Stimulated activated naive B cell treated with anti-CD40 and anti-IgM and Interleukin-4, amounts not matched to agents 10 μg/mL and 1 μg/mL and 100 μg/mL, for 72 hours (primary cell): Measurements from ENCODE around the gene PROS1.
"Not testable (repeated sequence)": the region's sequence is repeated elsewhere in the genome, so short reads cannot be mapped to it uniquely, and the experiment has no call there.

Source experiments
- ATAC-seq, 2 donors: fragments of 150-1000 bp; cut with Tn5 transposase; replicated peaks; 2 replicates each; pipeline ENCODE4 v1.10.0; 2021; ENCODE audit warnings: moderate library complexity in 1 of 2
- DNase-seq: peaks from one replicate; pipeline ENCODE4 v3.0.0; 2021
- H3K27ac Mint-ChIP-seq: one replicate; pipeline ENCODE4 v1.8.0; 2022; ENCODE audit warnings: mild to moderate bottlenecking, mixed read lengths
- H3K27me3 Mint-ChIP-seq, 2 donors: one replicate each; pipeline ENCODE4 v1.8.0; 2022; ENCODE audit warnings: mixed read lengths in 2 of 2
- H3K36me3 Mint-ChIP-seq, 2 donors: one replicate each; pipeline ENCODE4 v1.8.0; 2022; ENCODE audit warnings: mixed read lengths in 2 of 2, mild to moderate bottlenecking in 1 of 2
- H3K4me1 Mint-ChIP-seq, 2 donors: one replicate each; pipeline ENCODE4 v1.8.0; 2022; ENCODE audit warnings: mixed read lengths in 2 of 2, mild to moderate bottlenecking in 1 of 2
- H3K4me3 Mint-ChIP-seq, 2 donors: one replicate each; pipeline ENCODE4 v1.8.0; 2022; ENCODE audit warnings: mild to moderate bottlenecking in 2 of 2, mixed read lengths in 2 of 2, moderate library complexity in 1 of 2
- H3K9me3 Mint-ChIP-seq, 2 donors: one replicate each; pipeline ENCODE4 v1.8.0; 2022; ENCODE audit warnings: mixed read lengths in 2 of 2, mild to moderate bottlenecking in 1 of 2

The PROS1 gene

GRCh38 chr3:93989241-93989640 is 15.5 kb upstream of the PROS1 start:
- Mint-ChIP-seq H3K27ac (no peak overlapping the region), H3K36me3 (no peaks in the 10 kb centered on the region), H3K4me1 (peaks cover 0 to 5% of the 10 kb centered on the region in 2 donors), H3K4me3 (no peak overlapping the region), H3K27me3 (no peaks in the 10 kb centered on the region), H3K9me3 (no peaks in the 10 kb centered on the region)
- DNase-seq: no peak
- ATAC-seq: no peak

GRCh38 chr3:93988764-93989163 is 15.1 kb upstream of the PROS1 start:
- DNase-seq: no peak
- Mint-ChIP-seq H3K4me3 (no peak overlapping the region), H3K27me3 (no peaks in the 10 kb centered on the region), H3K27ac (no peak overlapping the region), H3K36me3 (no peaks in the 10 kb centered on the region), H3K4me1 (peaks cover 0 to 3% of the 10 kb centered on the region in 2 donors), H3K9me3 (no peaks in the 10 kb centered on the region)
- ATAC-seq: no peak

- Mint-ChIP-seq H3K27ac (no peak overlapping the region), H3K36me3 (no peaks in the 10 kb centered on the region), H3K9me3 (no peaks in the 10 kb centered on the region), H3K4me3 (no peak overlapping the region), H3K27me3 (no peaks in the 10 kb centered on the region), H3K4me1 (peaks cover 0 to 3% of the 10 kb centered on the region in 2 donors)
- DNase-seq (no peak), ATAC-seq (no peak)
Observed at GRCh38 chr3:93988283-93988682, 14.6 kb upstream of the PROS1 start.

- H3K27me3 Mint-ChIP-seq: no peaks in the 10 kb centered on the region
- no peak overlapping the region for H3K4me3 Mint-ChIP-seq
- H3K27ac Mint-ChIP-seq: no peak overlapping the region
- ATAC-seq (no peak), DNase-seq (no peak)
- H3K4me1 Mint-ChIP-seq: peaks cover 4 to 7% of the 10 kb centered on the region in 2 donors
- no peaks in the 10 kb centered on the region for H3K36me3 Mint-ChIP-seq
- no peaks in the 10 kb centered on the region for H3K9me3 Mint-ChIP-seq
Observed at GRCh38 chr3:93984618-93985017, 10.9 kb upstream of the PROS1 start.

- Mint-ChIP-seq H3K36me3 (no peaks in the 10 kb centered on the region), H3K4me1 (peaks cover 7 to 11% of the 10 kb centered on the region in 2 donors), H3K9me3 (no peaks in the 10 kb centered on the region), H3K4me3 (no peak overlapping the region), H3K27ac (no peak overlapping the region), H3K27me3 (no peaks in the 10 kb centered on the region)
- DNase-seq (no peak), ATAC-seq (no peak)
Observed at GRCh38 chr3:93983408-93983807, 9.7 kb upstream of the PROS1 start.

- no peak for ATAC-seq
- no peak for DNase-seq
- H3K4me1 Mint-ChIP-seq: peaks cover 7 to 11% of the 10 kb centered on the region in 2 donors
- H3K9me3 Mint-ChIP-seq: no peaks in the 10 kb centered on the region
- no peaks in the 10 kb centered on the region for H3K36me3 Mint-ChIP-seq
- no peaks in the 10 kb centered on the region for H3K27me3 Mint-ChIP-seq
- no peak overlapping the region for H3K4me3 Mint-ChIP-seq
- no peak overlapping the region for H3K27ac Mint-ChIP-seq
Observed at GRCh38 chr3:93981649-93982048, 8.0 kb upstream of the PROS1 start.

GRCh38 chr3:93979850-93980676 is 6.4 kb upstream of the PROS1 start, which contains the start of gene ARL13B:
ARL13B (plus strand) TSS chr3:93980155; CDS start chr3:93980424, 269 bp downstream.
- Mint-ChIP-seq H3K36me3 (no peaks in the 10 kb centered on the region), H3K4me1 (peaks cover 7 to 11% of the 10 kb centered on the region in 2 donors), H3K4me3 (peak within 1 kb of the TSS; percentile 90 to 92), H3K9me3 (no peaks in the 10 kb centered on the region), H3K27ac (peak within 1 kb of the TSS; percentile 88), H3K27me3 (no peaks in the 10 kb centered on the region)
- ATAC-seq: peak; percentile 100
- DNase-seq: peak; percentile 95

- DNase-seq: no peak
- Mint-ChIP-seq H3K4me1 (peaks cover 8 to 13% of the 10 kb centered on the region in 2 donors), H3K36me3 (no peaks in the 10 kb centered on the region), H3K27me3 (peaks cover 18 to 31% of the 10 kb centered on the region in 2 donors), H3K9me3 (no peaks in the 10 kb centered on the region), H3K4me3 (no peak overlapping the region), H3K27ac (no peak overlapping the region)
- no peak for ATAC-seq
Observed at GRCh38 chr3:93969997-93970396, 3.7 kb downstream of the PROS1 start.

- no peak for ATAC-seq
- Mint-ChIP-seq H3K27me3 (peaks cover 18 to 31% of the 10 kb centered on the region in 2 donors), H3K4me3 (no peak overlapping the region), H3K9me3 (no peaks in the 10 kb centered on the region), H3K36me3 (no peaks in the 10 kb centered on the region), H3K4me1 (peaks cover 8 to 13% of the 10 kb centered on the region in 2 donors), H3K27ac (no peak overlapping the region)
- DNase-seq: no peak
Observed at GRCh38 chr3:93969443-93969842, 4.3 kb downstream of the PROS1 start.

- H3K4me3 Mint-ChIP-seq, H3K4me1 Mint-ChIP-seq, DNase-seq, H3K9me3 Mint-ChIP-seq, ATAC-seq, H3K27ac Mint-ChIP-seq, H3K36me3 Mint-ChIP-seq: not testable (repeated sequence)
- H3K27me3 Mint-ChIP-seq: peaks cover 16 to 17% of the 10 kb centered on the region in 2 donors
Observed at GRCh38 chr3:93965106-93965505, 8.6 kb downstream of the PROS1 start.

- DNase-seq: no peak
- Mint-ChIP-seq H3K4me1 (no peaks in the 10 kb centered on the region), H3K36me3 (no peaks in the 10 kb centered on the region), H3K4me3 (no peak overlapping the region), H3K27ac (no peak overlapping the region), H3K9me3 (no peaks in the 10 kb centered on the region), H3K27me3 (peaks cover 7 to 12% of the 10 kb centered on the region in 2 donors)
- ATAC-seq: no peak
Observed at GRCh38 chr3:93962798-93963197, 10.9 kb downstream of the PROS1 start.

- H3K27me3 Mint-ChIP-seq: peaks cover 6 to 12% of the 10 kb centered on the region in 2 donors
- H3K4me1 Mint-ChIP-seq: no peaks in the 10 kb centered on the region
- no peak for ATAC-seq
- no peak for DNase-seq
- no peak overlapping the region for H3K4me3 Mint-ChIP-seq
- H3K27ac Mint-ChIP-seq: no peak overlapping the region
- H3K36me3 Mint-ChIP-seq: no peaks in the 10 kb centered on the region
- H3K9me3 Mint-ChIP-seq: no peaks in the 10 kb centered on the region
Observed at GRCh38 chr3:93961489-93961888, 12.2 kb downstream of the PROS1 start.

GRCh38 chr3:93961026-93961425 is 12.7 kb downstream of the PROS1 start:
- Mint-ChIP-seq H3K36me3 (no peaks in the 10 kb centered on the region), H3K27ac (no peak overlapping the region), H3K4me1 (no peaks in the 10 kb centered on the region), H3K9me3 (no peaks in the 10 kb centered on the region), H3K27me3 (peaks cover 2 to 7% of the 10 kb centered on the region in 2 donors), H3K4me3 (no peak overlapping the region)
- ATAC-seq: no peak
- no peak for DNase-seq

GRCh38 chr3:93949958-93950357 is 23.7 kb downstream of the PROS1 start:
- H3K27me3 Mint-ChIP-seq, H3K36me3 Mint-ChIP-seq, H3K4me1 Mint-ChIP-seq, DNase-seq, H3K9me3 Mint-ChIP-seq, H3K27ac Mint-ChIP-seq, H3K4me3 Mint-ChIP-seq, ATAC-seq: not testable (repeated sequence)

- not testable (repeated sequence) for H3K27me3 Mint-ChIP-seq, H3K9me3 Mint-ChIP-seq, H3K4me1 Mint-ChIP-seq, DNase-seq, H3K36me3 Mint-ChIP-seq, H3K27ac Mint-ChIP-seq, H3K4me3 Mint-ChIP-seq
- peak in 1 of 2 donors; percentile 33 for ATAC-seq
Observed at GRCh38 chr3:93937485-93937884, 36.2 kb downstream of the PROS1 start.
